Uterus (tissue), 2 donors: ENCODE data around the gene MICOS13.

Source experiments
- CTCF ChIP-seq, 4 experiments: fragments of 200-600 bp in 2 of 4; fragments of 450-650 bp in 2 of 4; sonication (generic) in 2 of 4; IDR thresholded peaks; one replicate each; pipeline ENCODE4 v1.5.1; 2016 to 2019; ENCODE audit warnings: antibody characterized with exemption in 4 of 4, mild to moderate bottlenecking in 2 of 4, moderate library complexity in 1 of 4
- POLR2A ChIP-seq, 2 donors: fragments of 450-650 bp; IDR thresholded peaks; one replicate each; pipeline ENCODE4 v1.6.1; 2016; ENCODE audit warnings: antibody characterized with exemption in 2 of 2, mild to moderate bottlenecking in 1 of 2, moderate library complexity in 1 of 2

- no peak for TF ChIP-seq CTCF (IDR thresholded peaks at IDR 0.05)
- TF ChIP-seq POLR2A (IDR thresholded peaks at IDR 0.05), result no peak
Measured at GRCh38 chr19:5713228-5713627, 32.9 kb upstream of the MICOS13 start.
